ENCODE measurements around the gene PCDHGA5.
A peak's percentile ranks its signal among the peaks of the same experiment; 100 is the strongest.
"Not testable (repeated sequence)": the region's sequence is repeated elsewhere in the genome, so short reads cannot be mapped to it uniquely, and the experiment has no call there.

PCDHGA5 gene

DNA sequence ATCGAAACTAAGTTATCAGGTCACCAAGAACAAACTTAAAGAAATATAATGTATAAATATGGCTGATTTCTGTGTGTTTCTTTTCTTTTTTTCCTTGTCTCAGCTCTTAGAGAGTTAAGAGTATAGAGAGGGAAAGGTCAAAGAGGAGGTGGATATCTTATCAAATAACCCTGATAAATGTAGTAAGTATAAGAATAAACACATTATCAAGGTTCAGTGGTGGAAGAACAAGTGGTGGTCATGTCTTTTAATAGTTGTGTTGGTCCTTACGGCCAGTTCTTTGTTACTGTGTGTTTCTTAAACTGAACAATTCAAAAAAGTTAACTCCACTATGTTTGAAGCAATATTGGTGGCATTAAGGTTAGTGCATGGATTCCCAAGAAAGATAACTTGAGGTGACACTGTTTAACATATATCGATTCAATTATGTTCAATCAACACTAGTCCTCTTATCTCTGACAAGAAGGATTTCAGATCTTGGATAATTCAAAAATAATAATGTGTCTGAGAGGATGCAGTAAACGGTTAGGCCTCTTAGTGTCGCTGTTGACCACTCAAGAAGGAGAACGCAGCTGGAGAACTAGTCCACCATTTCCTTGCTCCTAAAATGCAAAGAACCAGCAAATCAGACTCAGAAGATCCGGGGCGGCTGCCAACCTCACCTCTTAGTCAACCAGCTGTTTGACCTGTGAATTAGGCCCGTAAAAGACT is 20.6 kb upstream of the PCDHGA5 start, which contains the start of gene PCDHGA3:
Gene PCDHGA3 (plus strand): TSS at position 588 of the 711 bp plus-strand sequence. CDS start 205 bp downstream, outside the sequence.
- H3K9me3 Mint-ChIP-seq: peaks cover 32% of the 10 kb centered on the region
- no peak within 1 kb of the TSS for H3K27ac Mint-ChIP-seq
- H3K36me3 Mint-ChIP-seq: peaks cover 20% of the 10 kb centered on the region
- H3K4me1 Mint-ChIP-seq: no peaks in the 10 kb centered on the region
- H3K27me3 Mint-ChIP-seq: peaks cover 58% of the 10 kb centered on the region
- H3K4me3 Mint-ChIP-seq: no peak within 1 kb of the TSS

DNA sequence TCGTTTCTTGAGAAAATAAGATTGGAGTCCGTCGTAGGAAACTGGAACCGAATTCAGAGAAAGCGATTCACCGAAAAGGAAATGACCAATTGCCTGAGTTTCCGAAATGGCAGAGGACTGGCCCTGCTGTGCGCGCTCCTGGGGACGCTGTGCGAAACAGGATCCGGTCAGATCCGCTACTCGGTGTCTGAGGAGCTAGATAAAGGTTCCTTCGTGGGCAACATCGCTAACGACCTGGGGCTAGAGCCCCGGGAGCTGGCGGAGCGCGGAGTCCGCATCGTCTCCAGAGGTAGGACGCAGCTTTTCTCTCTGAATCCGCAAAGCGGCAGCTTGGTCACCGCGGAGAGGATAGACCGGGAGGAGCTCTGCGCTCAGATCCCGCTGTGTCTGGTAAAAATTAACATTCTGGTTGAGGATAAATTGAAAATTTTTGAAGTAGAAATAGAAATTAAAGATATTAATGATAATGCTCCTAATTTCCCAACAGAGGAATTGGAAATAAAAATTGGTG is 20.0 kb upstream of the PCDHGA5 start:
- no peaks in the 10 kb centered on the region for H3K4me1 Mint-ChIP-seq
- peaks cover 22% of the 10 kb centered on the region for H3K36me3 Mint-ChIP-seq
- no peak overlapping the region for H3K4me3 Mint-ChIP-seq
- peaks cover 58% of the 10 kb centered on the region for H3K27me3 Mint-ChIP-seq
- H3K9me3 Mint-ChIP-seq: peaks cover 35% of the 10 kb centered on the region
- H3K27ac Mint-ChIP-seq: no peak overlapping the region

DNA sequence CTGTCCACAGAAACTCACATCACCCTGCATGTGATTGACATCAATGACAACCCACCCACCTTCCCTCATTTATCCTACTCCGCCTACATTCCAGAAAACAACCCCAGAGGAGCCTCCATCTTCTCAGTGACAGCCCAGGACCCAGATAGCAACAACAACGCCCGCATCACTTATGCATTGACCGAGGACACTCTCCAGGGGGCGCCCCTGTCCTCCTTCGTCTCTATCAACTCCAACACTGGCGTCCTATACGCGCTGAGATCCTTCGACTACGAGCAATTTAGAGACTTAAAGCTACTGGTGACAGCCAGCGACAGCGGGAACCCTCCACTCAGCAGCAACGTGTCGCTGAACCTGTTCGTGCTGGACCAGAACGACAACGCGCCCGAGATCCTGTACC is 18.6 kb upstream of the PCDHGA5 start:
- Mint-ChIP-seq H3K4me1 (no peaks in the 10 kb centered on the region), H3K9me3 (peaks cover 33% of the 10 kb centered on the region), H3K27ac (no peak overlapping the region), H3K27me3 (peaks cover 63% of the 10 kb centered on the region), H3K36me3 (peaks cover 21% of the 10 kb centered on the region), H3K4me3 (no peak overlapping the region)

- Mint-ChIP-seq H3K36me3 (peaks cover 20% of the 10 kb centered on the region), H3K9me3 (peaks cover 33% of the 10 kb centered on the region), H3K27me3 (peaks cover 66% of the 10 kb centered on the region)
- H3K4me1 Mint-ChIP-seq, H3K4me3 Mint-ChIP-seq, H3K27ac Mint-ChIP-seq: not testable (repeated sequence)
These were observed 17.9 kb upstream of the PCDHGA5 start for GRCh38 chr5:141346017-141346416.

GRCh38 chr5:141349917-141350619 is 13.9 kb upstream of the PCDHGA5 start, which contains the start of gene PCDHGB1:
Gene PCDHGB1 (plus strand): TSS chr5:141350099. CDS start chr5:141350261, 162 bp downstream.
- no peaks in the 10 kb centered on the region for H3K4me1 Mint-ChIP-seq
- H3K36me3 Mint-ChIP-seq: peaks cover 18% of the 10 kb centered on the region
- no peak within 1 kb of the TSS for H3K4me3 Mint-ChIP-seq
- peaks cover 31% of the 10 kb centered on the region for H3K9me3 Mint-ChIP-seq
- H3K27ac Mint-ChIP-seq: peak within 1 kb of the TSS; percentile 80
- H3K27me3 Mint-ChIP-seq: peaks cover 55% of the 10 kb centered on the region

DNA sequence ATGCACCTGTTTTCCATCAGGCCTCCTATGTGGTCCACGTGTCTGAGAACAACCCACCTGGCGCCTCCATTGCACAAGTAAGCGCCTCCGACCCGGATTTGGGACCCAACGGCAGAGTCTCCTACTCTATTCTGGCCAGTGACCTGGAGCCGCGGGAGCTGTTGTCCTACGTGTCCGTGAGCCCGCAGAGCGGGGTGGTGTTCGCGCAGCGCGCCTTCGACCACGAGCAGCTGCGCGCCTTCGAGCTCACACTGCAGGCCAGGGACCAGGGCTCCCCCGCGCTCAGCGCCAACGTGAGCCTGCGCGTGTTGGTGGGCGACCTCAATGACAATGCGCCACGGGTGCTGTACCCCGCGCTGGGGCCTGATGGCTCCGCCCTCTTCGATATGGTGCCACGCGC is 12.4 kb upstream of the PCDHGA5 start:
- Mint-ChIP-seq H3K9me3 (peaks cover 24% of the 10 kb centered on the region), H3K36me3 (peaks cover 13% of the 10 kb centered on the region), H3K27me3 (peaks cover 57% of the 10 kb centered on the region), H3K4me1 (no peaks in the 10 kb centered on the region), H3K4me3 (no peak overlapping the region), H3K27ac (no peak overlapping the region)

DNA sequence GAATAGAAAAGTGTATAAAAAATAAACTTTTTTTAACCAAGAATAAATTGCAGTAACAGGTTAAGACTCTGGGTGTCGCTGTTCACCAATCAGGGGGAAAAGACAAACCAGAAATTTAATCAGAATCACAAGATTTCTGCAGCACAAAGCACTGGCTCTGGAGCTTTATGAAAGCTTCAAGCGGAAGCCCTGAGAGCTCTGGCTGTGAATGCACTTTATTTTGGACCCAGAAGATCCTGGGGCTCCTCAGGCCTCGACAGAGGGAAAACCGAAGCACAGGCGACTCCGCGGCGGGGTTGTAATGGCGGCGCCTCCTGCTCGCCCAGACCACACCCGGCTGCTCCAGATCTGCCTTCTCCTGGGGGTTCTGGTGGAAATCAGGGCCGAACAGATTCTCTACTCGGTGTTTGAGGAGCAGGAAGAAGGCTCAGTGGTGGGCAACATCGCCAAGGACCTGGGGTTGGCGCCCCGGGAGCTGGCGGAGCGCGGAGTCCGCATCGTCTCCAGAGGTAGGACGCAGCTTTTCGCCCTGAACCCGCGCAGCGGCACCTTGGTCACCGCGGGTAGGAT is 9.0 kb upstream of the PCDHGA5 start, which contains the start of gene PCDHGA4:
Gene PCDHGA4 (plus strand): TSS at position 122 of the 570 bp plus-strand sequence. CDS start 87 bp downstream, at position 209.
- Mint-ChIP-seq H3K36me3 (peaks cover 12% of the 10 kb centered on the region), H3K27ac (no peak within 1 kb of the TSS), H3K4me1 (no peaks in the 10 kb centered on the region), H3K4me3 (no peak within 1 kb of the TSS), H3K9me3 (peaks cover 21% of the 10 kb centered on the region), H3K27me3 (peaks cover 60% of the 10 kb centered on the region)

DNA sequence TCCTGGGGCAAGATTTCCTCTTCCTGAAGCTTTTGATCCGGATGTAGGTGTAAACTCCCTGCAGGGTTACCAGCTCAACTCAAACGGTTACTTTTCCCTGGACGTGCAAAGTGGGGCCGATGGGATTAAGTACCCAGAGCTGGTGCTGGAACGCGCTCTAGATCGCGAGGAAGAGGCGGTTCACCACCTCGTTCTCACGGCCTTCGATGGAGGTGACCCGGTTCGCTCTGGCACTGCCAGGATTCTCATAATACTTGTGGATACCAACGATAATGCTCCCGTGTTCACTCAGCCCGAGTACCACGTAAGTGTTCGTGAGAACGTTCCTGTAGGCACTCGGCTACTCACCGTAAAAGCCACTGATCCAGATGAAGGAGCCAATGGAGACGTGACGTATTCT is 8.3 kb upstream of the PCDHGA5 start:
- no peak overlapping the region for H3K4me3 Mint-ChIP-seq
- H3K27ac Mint-ChIP-seq: no peak overlapping the region
- H3K27me3 Mint-ChIP-seq: peaks cover 59% of the 10 kb centered on the region
- H3K9me3 Mint-ChIP-seq: peaks cover 17% of the 10 kb centered on the region
- no peaks in the 10 kb centered on the region for H3K4me1 Mint-ChIP-seq
- H3K36me3 Mint-ChIP-seq: peaks cover 14% of the 10 kb centered on the region

GRCh38 chr5:141356133-141356532 is 7.8 kb upstream of the PCDHGA5 start:
- Mint-ChIP-seq H3K4me3 (no peak overlapping the region), H3K27ac (no peak overlapping the region), H3K36me3 (peaks cover 18% of the 10 kb centered on the region), H3K27me3 (peaks cover 59% of the 10 kb centered on the region), H3K4me1 (no peaks in the 10 kb centered on the region), H3K9me3 (peaks cover 17% of the 10 kb centered on the region)

DNA sequence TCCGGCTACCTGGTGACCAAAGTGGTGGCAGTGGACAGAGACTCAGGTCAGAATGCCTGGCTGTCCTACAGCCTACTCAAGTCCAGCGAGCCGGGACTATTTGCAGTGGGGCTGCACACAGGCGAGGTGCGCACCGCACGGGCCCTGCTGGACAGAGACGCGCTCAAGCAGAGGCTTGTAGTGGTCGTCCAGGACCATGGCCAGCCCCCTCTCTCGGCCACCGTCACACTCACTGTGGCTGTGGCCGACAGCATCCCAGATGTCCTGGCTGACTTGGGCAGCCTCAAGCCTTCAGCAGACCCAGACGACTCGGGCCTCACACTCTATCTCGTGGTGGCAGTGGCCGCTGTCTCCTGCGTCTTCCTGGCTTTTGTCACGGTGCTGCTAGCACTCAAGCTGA is 7.0 kb upstream of the PCDHGA5 start:
- H3K27ac Mint-ChIP-seq: no peak overlapping the region

DNA sequence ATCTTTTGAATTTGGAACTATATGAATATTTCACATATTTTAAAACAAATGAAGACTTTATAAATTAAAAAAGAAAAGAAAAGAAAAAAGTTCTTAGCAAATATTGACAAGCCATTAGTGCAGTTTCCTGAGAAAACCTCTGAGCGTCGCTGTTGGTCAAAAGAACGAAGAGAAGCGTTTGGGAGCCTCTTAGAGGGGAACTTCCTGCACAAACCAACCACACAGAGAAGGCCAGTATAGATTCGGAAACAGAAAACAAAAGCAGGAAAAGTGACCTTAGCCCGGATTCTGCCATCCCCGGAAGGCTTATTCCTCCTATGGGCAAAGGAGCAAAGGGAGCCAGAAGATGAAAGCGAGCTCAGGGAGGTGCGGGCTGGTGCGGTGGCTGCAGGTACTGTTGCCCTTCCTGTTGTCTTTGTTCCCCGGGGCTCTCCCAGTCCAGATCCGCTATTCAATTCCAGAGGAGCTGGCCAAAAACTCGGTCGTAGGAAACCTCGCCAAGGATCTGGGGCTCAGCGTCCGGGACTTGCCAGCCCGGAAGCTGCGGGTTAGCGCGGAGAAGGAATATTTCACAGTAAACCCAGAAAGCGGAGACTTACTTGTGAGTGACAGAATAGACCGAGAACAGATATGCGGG is 4.1 kb upstream of the PCDHGA5 start, which contains the start of gene PCDHGB2:
Gene PCDHGB2 (plus strand): TSS at position 205 of the 637 bp plus-strand sequence. CDS start 142 bp downstream, at position 347.
- Mint-ChIP-seq H3K4me3 (peak within 1 kb of the TSS; percentile 81), H3K9me3 (peaks cover 28% of the 10 kb centered on the region), H3K36me3 (peaks cover 24% of the 10 kb centered on the region), H3K27me3 (peaks cover 67% of the 10 kb centered on the region), H3K4me1 (no peaks in the 10 kb centered on the region), H3K27ac (peak within 1 kb of the TSS; percentile 48)

More for the DNA sequence above, 7.0 kb upstream of the PCDHGA5 start:
- Mint-ChIP-seq H3K27me3 (peaks cover 63% of the 10 kb centered on the region), H3K4me1 (no peaks in the 10 kb centered on the region), H3K36me3 (peaks cover 18% of the 10 kb centered on the region), H3K9me3 (peaks cover 17% of the 10 kb centered on the region), H3K4me3 (no peak overlapping the region)

GRCh38 chr5:141360685-141361084 is 3.3 kb upstream of the PCDHGA5 start:
- H3K27ac Mint-ChIP-seq: no peak overlapping the region
- H3K4me3 Mint-ChIP-seq: peak overlapping the region; percentile 15
- peaks cover 28% of the 10 kb centered on the region for H3K9me3 Mint-ChIP-seq
- H3K4me1 Mint-ChIP-seq: no peaks in the 10 kb centered on the region
- H3K36me3 Mint-ChIP-seq: peaks cover 31% of the 10 kb centered on the region
- H3K27me3 Mint-ChIP-seq: peaks cover 72% of the 10 kb centered on the region

GRCh38 chr5:141362719-141363118 is 1.2 kb upstream of the PCDHGA5 start:
- peaks cover 32% of the 10 kb centered on the region for H3K36me3 Mint-ChIP-seq
- H3K4me1 Mint-ChIP-seq: no peaks in the 10 kb centered on the region
- H3K27ac Mint-ChIP-seq: no peak overlapping the region
- H3K9me3 Mint-ChIP-seq: peaks cover 28% of the 10 kb centered on the region
- peaks cover 70% of the 10 kb centered on the region for H3K27me3 Mint-ChIP-seq
- H3K4me3 Mint-ChIP-seq: no peak overlapping the region

GRCh38 chr5:141366016-141366896 is 2.3 kb downstream of the PCDHGA5 start:
- Mint-ChIP-seq H3K36me3 (peaks cover 26% of the 10 kb centered on the region), H3K4me1 (peaks cover 5% of the 10 kb centered on the region), H3K27me3 (peaks cover 71% of the 10 kb centered on the region), H3K4me3 (no peak overlapping the region), H3K9me3 (peaks cover 26% of the 10 kb centered on the region), H3K27ac (no peak overlapping the region)
